ENCODE measurements around the gene PRKN.

The PRKN gene

GRCh38 chr6:161526794-161527193 lies 1200.8 kb downstream of the PRKN start:
- DNase-seq (ENCODE audit: low spot score): no peak
- no peak for TF ChIP-seq CTCF (IDR thresholded peaks at IDR 0.05; ENCODE audit: extremely low read depth, insufficient read depth, missing control alignments)
- in situ Hi-C loops (cut with MboI; ENCODE audit: low pct_unique_long_range_greater_than_20kb, low sequenced_read_pairs, unreplicated experiment): no loop called here

DNA sequence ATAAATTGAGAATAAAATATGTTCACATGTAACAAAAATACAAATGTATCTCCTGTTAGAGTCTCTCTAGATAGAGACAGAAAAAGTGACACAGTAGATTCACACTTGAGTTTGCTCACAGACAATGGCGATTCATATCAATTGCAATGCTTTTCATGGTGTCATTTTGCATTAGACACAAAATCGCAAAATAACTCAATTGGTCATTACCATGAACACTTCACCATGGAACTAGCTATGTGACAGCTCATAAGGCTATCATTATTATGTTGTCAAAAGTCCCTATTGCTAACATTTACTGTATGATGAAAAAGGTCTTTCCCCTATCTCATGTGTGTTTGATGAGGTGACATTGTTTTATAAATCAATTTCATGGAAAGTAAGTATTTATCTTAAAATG lies 1204.2 kb downstream of the PRKN start:
- no peak for DNase-seq (ENCODE audit: low spot score)
- no peak for TF ChIP-seq CTCF (IDR thresholded peaks at IDR 0.05; ENCODE audit: extremely low read depth, insufficient read depth, missing control alignments)
- in situ Hi-C loops (cut with MboI; ENCODE audit: low pct_unique_long_range_greater_than_20kb, low sequenced_read_pairs, unreplicated experiment): no loop called here

DNA sequence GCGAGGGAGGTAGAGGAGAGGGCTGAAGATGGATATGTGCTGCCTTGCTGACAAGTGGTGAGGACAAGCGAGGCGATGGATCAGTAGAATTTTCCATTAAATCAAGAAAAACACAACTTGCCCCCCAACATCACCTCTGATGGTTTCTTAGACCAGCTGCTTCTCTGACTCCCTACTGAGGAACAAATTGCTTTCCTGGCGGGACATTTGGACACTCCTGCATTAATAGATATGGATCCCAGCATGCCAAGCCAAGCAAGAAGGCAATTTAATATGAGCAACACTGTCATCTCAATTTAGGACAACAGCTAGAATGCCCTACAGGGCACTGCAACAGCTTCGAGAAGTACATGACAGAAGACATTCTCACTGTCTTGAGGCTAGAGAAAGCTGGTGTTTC lies 1205.3 kb downstream of the PRKN start:
- TF ChIP-seq CTCF (IDR thresholded peaks at IDR 0.05; ENCODE audit: extremely low read depth, insufficient read depth, missing control alignments): no peak
- in situ Hi-C loops (cut with MboI; ENCODE audit: low pct_unique_long_range_greater_than_20kb, low sequenced_read_pairs, unreplicated experiment): no loop called here
- DNase-seq (ENCODE audit: low spot score): no peak

DNA sequence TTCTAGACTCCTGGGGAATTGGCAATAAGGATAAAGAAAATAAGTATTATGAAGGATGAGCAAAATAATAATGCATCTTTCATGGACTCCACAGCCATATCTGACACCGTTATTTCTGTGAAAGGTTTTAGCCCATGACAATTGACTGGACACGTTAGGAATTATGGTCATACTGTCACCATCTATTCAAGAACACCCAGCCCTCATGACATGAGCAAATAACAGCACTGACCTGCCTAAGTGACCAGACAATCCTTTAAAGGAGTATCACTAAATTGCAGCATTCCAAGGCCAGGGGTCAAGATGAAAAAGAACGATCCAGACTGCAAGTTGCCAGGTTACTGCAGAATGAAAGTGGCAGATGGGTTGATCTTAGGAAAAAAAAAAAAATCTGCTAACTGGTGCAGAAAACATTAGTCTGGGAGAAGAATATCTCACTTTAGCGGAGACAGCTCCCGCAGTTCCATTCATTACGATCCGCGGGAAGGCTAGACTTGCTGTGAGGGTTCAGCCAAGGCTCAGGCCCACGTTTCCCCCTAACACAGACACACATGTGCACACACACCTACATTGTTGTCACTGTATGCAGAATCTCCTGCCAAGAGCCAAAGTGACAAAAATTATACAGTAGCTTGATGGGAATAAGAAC lies 1216.0 kb downstream of the PRKN start:
- DNase-seq (ENCODE audit: low spot score): no peak
- TF ChIP-seq CTCF (IDR thresholded peaks at IDR 0.05; ENCODE audit: extremely low read depth, insufficient read depth, missing control alignments): no peak
- in situ Hi-C loops (cut with MboI; ENCODE audit: low pct_unique_long_range_greater_than_20kb, low sequenced_read_pairs, unreplicated experiment): no loop called here

GRCh38 chr6:161508341-161508740 lies 1219.2 kb downstream of the PRKN start:
- in situ Hi-C loops (cut with MboI; ENCODE audit: low pct_unique_long_range_greater_than_20kb, low sequenced_read_pairs, unreplicated experiment): no loop called here
- no peak for DNase-seq (ENCODE audit: low spot score)
- TF ChIP-seq CTCF (IDR thresholded peaks at IDR 0.05; ENCODE audit: extremely low read depth, insufficient read depth, missing control alignments): no peak

DNA sequence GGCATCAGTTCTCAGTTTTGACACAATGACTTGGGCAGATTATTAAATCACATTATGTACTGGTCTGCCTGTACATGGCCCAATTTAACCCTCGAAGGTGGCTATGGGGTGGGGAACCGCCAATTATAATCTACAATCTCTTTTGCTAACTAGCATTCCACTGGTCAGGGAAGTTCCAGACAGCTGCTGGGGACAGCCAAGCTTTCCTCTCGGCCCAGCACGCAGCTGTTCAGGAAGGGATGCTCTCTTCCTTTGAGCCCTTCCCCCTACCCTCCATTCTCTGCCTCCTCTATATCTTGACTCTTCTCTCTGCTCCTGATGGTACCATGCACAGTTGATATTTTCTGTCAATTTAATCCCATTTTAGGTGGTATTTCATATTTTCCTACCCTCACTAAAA lies 1220.2 kb downstream of the PRKN start:
- no peak for DNase-seq (ENCODE audit: low spot score)
- no peak for TF ChIP-seq CTCF (IDR thresholded peaks at IDR 0.05; ENCODE audit: extremely low read depth, insufficient read depth, missing control alignments)
- in situ Hi-C loops (cut with MboI; ENCODE audit: low pct_unique_long_range_greater_than_20kb, low sequenced_read_pairs, unreplicated experiment): no loop called here

GRCh38 chr6:161503570-161503969 lies 1224.0 kb downstream of the PRKN start:
- in situ Hi-C loops (cut with MboI; ENCODE audit: low pct_unique_long_range_greater_than_20kb, low sequenced_read_pairs, unreplicated experiment): no loop called here
- DNase-seq (ENCODE audit: low spot score): no peak
- no peak for TF ChIP-seq CTCF (IDR thresholded peaks at IDR 0.05; ENCODE audit: extremely low read depth, insufficient read depth, missing control alignments)
